Omental fat pad (tissue), 4 donors: Measurements from ENCODE around the gene FAT1. TPM values are rescaled to one million over a fixed set of nuclear protein-coding genes. Genes with fewer than 3 reads are reported as not detected.

ENCODE experiments used
- ATAC-seq: fragments of 150-250 bp; one replicate; pipeline ENCODE4 v1.9.1; 2016; ENCODE audit warnings: mild to moderate bottlenecking, moderate library complexity; ENCODE audit not compliant: low FRiP score
- DNase-seq: peaks from one replicate; pipeline ENCODE4 v3.0.0-alpha.2; 2019; ENCODE audit warnings: low spot score
- CTCF ChIP-seq, 3 donors: fragments of 450-650 bp; IDR thresholded peaks; one replicate each; pipeline ENCODE4 v1.5.1; 2016 to 2017; ENCODE audit warnings: antibody characterized with exemption in 3 of 3, mild to moderate bottlenecking in 3 of 3, moderate library complexity in 2 of 3
- total RNA-seq, 4 donors: library from RNA; depleted of rRNA; stranded (reverse); fragments of >200 nt; gene quantifications; one replicate each; pipeline ENCODE4 v1.1.0, GENCODE V29; 2016

FAT1 gene
- total RNA-seq, 4 donors from 2014 or later = 35.3 to 90.8 (median 69.9) TPM

DNA sequence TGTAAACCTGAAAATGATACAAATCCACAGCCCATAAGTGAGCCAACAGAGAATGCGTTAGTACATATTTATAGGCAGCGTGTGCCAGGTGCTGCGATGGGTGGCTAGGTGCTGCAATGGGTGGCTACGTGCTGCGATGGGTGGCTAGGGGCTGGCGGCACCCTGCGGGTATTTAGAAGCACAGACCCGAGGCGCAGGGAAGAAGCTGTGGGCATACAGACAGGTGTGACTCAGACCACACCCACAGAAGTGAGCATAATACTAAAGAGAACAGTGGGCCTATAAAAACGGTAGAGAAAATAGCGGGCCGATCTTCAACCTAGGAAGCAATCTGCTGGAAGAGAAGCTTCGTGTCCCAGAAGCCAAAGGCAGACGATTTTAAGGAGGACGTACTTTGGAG is 81.1 kb downstream of the FAT1 start:
- no peak for TF ChIP-seq CTCF (IDR thresholded peaks at IDR 0.05)
- ATAC-seq = no peak

DNA sequence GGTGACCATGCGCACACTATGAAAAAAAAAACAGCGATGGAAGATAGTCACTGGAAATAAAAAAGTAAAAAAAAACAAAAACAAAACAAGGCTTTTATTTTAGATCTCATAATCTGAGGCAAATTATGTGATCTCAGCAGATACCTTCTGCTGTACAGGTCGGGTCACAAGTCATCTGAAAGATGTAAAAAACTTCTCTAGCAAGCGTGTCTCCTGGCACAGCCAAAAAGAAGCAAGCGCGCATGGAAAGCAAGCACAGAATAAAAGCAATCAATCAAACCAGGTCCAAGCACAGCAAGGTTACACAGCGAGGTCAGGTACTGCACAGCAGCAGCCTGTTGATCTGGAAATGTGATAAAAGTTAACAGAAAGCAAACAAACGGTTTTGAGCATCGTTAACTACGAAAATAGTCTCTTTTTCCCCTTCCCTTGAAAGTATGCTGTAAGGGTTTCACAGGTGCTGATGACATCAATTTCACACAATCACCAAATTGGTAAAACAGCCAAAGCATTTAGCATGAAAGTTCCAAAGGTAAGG is 89.0 kb downstream of the FAT1 start:
- no peak for TF ChIP-seq CTCF (IDR thresholded peaks at IDR 0.05)
- DNase-seq (no peak), ATAC-seq (no peak)

More for the DNA sequence above, 81.1 kb downstream of the FAT1 start:
- DNase-seq = no peak

GRCh38 chr4:186633844-186634243 is 89.8 kb downstream of the FAT1 start:
- no peak for TF ChIP-seq CTCF (IDR thresholded peaks at IDR 0.05)
- DNase-seq (no peak), ATAC-seq (no peak)

GRCh38 chr4:186630128-186630527 is 93.5 kb downstream of the FAT1 start:
- DNase-seq = no peak
- ATAC-seq = no peak
- TF ChIP-seq CTCF (IDR thresholded peaks at IDR 0.05) = no peak

- no peak for TF ChIP-seq CTCF (IDR thresholded peaks at IDR 0.05)
Measured at GRCh38 chr4:186628058-186628711, 95.5 kb downstream of the FAT1 start.

GRCh38 chr4:186627226-186627865 is 96.3 kb downstream of the FAT1 start:
- no peak for TF ChIP-seq CTCF (IDR thresholded peaks at IDR 0.05)
- DNase-seq (no peak), ATAC-seq (no peak)

More at GRCh38 chr4:186628058-186628711, 95.5 kb downstream of the FAT1 start:
- DNase-seq = no peak
- no peak for ATAC-seq

- no peak for TF ChIP-seq CTCF (IDR thresholded peaks at IDR 0.05)
- DNase-seq = no peak
- peak; percentile 45 for ATAC-seq
Measured at GRCh38 chr4:186624951-186625350, 98.7 kb downstream of the FAT1 start.
